Esophagus squamous epithelium (tissue), 4 donors: ENCODE measurements around the gene TFF2.

ENCODE experiments used
- CTCF ChIP-seq, 6 experiments: fragments of 450-650 bp in 4 of 6; fragments of 200-600 bp in 2 of 6; sonication (generic) in 2 of 6; IDR thresholded peaks; one replicate each; pipeline ENCODE4 v1.5.1; 2016 to 2019; ENCODE audit warnings: antibody characterized with exemption in 6 of 6, mild to moderate bottlenecking in 4 of 6, moderate library complexity in 4 of 6
- POLR2A ChIP-seq, 4 donors: fragments of 450-650 bp; IDR thresholded peaks; one replicate each; pipeline ENCODE4 v1.6.1; 2017; ENCODE audit warnings: antibody characterized with exemption in 4 of 4, mild to moderate bottlenecking in 4 of 4, moderate library complexity in 3 of 4

- TF ChIP-seq POLR2A (IDR thresholded peaks at IDR 0.05) (no peak), CTCF (IDR thresholded peaks at IDR 0.05) (no peak)
Measured at GRCh38 chr21:42382915-42383314, 32.1 kb upstream of the TFF2 start.
